ENCODE results near the gene CLPSL2. TPM values are rescaled to one million over a fixed set of nuclear protein-coding genes. Genes with fewer than 3 reads are reported as not detected.

Gene CLPSL2
- polyA plus RNA-seq, 1 donor = not detected

DNA sequence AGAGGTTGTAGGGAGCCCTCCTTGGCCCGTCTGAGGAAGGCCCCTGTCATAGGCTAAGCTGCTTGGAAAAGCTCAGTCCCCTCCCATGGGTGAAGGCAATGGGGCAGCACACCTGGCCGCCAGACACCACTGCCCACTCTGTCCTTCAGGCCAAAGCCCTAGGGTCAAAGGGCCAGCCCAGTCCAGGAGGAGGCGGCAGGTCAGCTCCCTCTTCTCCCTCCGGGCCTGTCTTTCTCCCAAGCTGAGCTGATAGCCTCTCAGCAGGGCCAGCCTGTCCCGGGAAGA lies 5.1 kb upstream of the CLPSL2 start:
- Histone ChIP-seq H3K27me3 (ENCODE audit: control insufficient read depth, insufficient read depth, low read length) (peaks cover 8% of the 10 kb centered on the region), H3K4me1 (ENCODE audit: control insufficient read depth, insufficient read depth, low read length) (no peaks in the 10 kb centered on the region), H3K27ac (ENCODE audit: low read length) (no peak overlapping the region), H3K4me3 (ENCODE audit: low read length) (no peak overlapping the region), H3K9me3 (ENCODE audit: control insufficient read depth, low read depth, low read length) (no peaks in the 10 kb centered on the region), H3K36me3 (ENCODE audit: control insufficient read depth, insufficient read depth, low read length) (no peaks in the 10 kb centered on the region)
- WGBS (ENCODE audit: insufficient coverage, low lambda C conversion rate) = no CpG with 5 or more reads among the region's 5 CpGs
- DNase-seq = no peak

DNA sequence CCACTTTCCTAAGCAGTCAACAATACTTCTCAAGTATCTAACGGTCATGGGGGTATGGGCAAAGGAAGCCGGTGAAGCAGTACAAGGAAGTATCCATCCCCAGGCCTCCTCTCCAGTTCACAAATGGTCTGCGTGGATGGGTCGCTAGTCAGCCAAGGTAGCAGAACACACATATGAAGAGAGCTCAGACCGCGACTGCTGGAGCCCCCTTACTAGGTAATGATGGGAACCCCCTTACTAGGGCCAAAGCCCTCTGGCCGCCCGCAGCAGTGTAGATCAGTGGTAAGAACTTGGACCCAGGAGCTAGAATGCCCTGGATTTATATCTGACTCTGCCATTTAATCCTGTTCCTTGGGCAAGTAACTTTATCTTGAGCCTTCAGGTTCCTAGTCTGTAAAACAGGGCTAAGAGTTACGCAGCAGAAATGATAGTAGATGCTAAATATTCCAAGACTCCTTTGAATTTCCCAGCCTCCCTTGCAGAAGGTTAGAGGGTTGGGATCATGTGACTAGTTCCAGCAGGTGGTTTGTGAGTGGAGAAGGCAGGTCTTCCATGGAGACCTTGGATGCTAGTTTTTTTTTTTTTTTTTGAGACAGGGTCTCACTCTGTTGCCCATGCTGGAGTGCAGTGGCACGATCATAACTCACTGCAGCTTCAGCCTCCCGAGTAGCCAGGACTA lies 2.1 kb upstream of the CLPSL2 start:
- Histone ChIP-seq H3K27me3 (ENCODE audit: control insufficient read depth, insufficient read depth, low read length) (peaks cover 14% of the 10 kb centered on the region), H3K27ac (ENCODE audit: low read length) (no peak overlapping the region), H3K36me3 (ENCODE audit: control insufficient read depth, insufficient read depth, low read length) (no peaks in the 10 kb centered on the region), H3K4me3 (ENCODE audit: low read length) (no peak overlapping the region), H3K4me1 (ENCODE audit: control insufficient read depth, insufficient read depth, low read length) (peaks cover 3% of the 10 kb centered on the region), H3K9me3 (ENCODE audit: control insufficient read depth, low read depth, low read length) (no peaks in the 10 kb centered on the region)
- WGBS (ENCODE audit: insufficient coverage, low lambda C conversion rate) = no CpG with 5 or more reads among the region's 11 CpGs
- DNase-seq = no peak

DNA sequence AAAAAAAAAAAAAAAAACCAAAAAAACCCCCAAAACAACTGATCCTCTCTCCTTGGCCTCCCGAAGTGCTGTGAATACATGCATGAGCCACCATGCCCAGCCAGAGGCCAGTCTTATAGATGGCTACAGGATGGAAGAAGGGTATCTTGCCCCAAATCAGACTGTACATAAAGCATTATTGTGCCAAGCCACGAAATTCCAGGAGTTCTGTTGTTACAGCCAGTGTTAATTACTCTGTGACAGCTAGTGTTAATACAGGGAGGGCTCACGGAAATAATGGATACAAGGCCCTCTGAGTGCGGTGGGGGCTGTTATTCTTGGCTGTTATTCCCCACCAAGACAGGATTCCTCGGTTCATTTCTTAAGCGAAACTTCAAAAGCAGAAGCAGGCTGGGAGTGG lies 1.4 kb upstream of the CLPSL2 start:
- Histone ChIP-seq H3K9me3 (ENCODE audit: control insufficient read depth, low read depth, low read length) (no peaks in the 10 kb centered on the region), H3K4me3 (ENCODE audit: low read length) (no peak overlapping the region), H3K27me3 (ENCODE audit: control insufficient read depth, insufficient read depth, low read length) (peaks cover 14% of the 10 kb centered on the region), H3K36me3 (ENCODE audit: control insufficient read depth, insufficient read depth, low read length) (no peaks in the 10 kb centered on the region), H3K27ac (ENCODE audit: low read length) (no peak overlapping the region), H3K4me1 (ENCODE audit: control insufficient read depth, insufficient read depth, low read length) (peaks cover 3% of the 10 kb centered on the region)
- no CpG with 5 or more reads among the region's 6 CpGs for WGBS (ENCODE audit: insufficient coverage, low lambda C conversion rate)
- no peak for DNase-seq

DNA sequence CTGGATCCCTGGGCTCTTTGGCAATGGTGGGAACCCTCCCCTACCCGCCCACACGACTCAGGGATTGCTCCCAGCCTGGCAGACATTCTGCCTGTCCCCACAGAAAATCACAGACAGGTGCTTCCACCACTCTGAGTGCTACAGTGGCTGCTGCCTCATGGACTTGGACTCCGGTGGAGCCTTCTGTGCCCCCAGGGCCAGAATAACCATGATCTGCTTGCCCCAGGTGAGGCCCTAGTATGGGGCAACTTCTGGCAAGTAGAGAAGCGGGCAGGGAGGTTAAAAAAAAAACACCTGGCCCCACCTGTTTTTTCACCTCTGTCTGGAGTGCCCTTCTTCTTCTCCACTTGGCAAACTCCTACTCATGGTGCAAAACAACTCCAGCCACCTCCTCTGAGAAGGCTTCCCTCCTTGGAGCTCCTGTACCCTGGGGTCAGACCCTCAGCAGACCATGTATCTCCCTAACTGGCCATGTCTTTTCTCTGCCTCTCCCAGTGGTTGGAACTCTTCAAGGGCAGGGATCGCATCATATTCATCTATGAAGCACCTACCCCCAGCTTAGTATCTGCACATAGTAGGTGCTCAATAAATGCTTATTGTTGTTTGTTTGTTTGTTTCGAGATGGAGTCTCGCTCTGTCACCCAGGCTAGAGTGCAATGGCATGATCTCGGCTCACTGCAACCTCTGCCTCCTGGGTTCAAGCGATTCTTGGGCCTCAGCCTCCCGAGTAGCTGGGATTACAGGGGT lies 1.1 kb downstream of the CLPSL2 start:
- Histone ChIP-seq H3K36me3 (ENCODE audit: control insufficient read depth, insufficient read depth, low read length) (no peaks in the 10 kb centered on the region), H3K9me3 (ENCODE audit: control insufficient read depth, low read depth, low read length) (no peaks in the 10 kb centered on the region), H3K27me3 (ENCODE audit: control insufficient read depth, insufficient read depth, low read length) (peaks cover 14% of the 10 kb centered on the region), H3K4me3 (ENCODE audit: low read length) (no peak overlapping the region), H3K27ac (ENCODE audit: low read length) (no peak overlapping the region), H3K4me1 (ENCODE audit: control insufficient read depth, insufficient read depth, low read length) (peaks cover 3% of the 10 kb centered on the region)
- no peak for DNase-seq
- no CpG with 5 or more reads among the region's 10 CpGs for WGBS (ENCODE audit: insufficient coverage, low lambda C conversion rate)

DNA sequence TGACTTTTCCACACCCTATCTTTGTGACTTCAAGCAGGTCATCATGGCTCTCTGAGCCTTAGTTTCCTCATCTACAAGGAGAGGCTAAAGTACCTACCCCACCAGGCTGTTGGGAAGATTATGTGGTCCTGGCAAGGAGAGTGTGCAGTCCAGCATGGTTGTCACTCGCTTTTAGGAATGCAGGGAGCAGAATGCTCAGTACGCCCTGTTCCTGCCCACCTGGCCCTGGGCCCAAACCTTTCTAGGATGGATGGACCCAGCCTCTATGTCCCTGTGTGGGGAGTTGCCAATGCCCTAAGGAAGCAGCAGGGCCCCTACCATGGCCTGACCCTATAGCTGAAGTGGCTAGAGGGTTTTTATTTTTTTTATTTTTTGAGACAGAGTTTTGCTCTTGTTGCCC lies 2.0 kb downstream of the CLPSL2 start:
- no peak overlapping the region for H3K4me3 ChIP-seq (ENCODE audit: low read length)
- H3K4me1 ChIP-seq (ENCODE audit: control insufficient read depth, insufficient read depth, low read length) = peaks cover 3% of the 10 kb centered on the region
- WGBS (ENCODE audit: insufficient coverage, low lambda C conversion rate) = no CpG with 5 or more reads among the region's 2 CpGs
- no peak for DNase-seq
- no peak overlapping the region for H3K27ac ChIP-seq (ENCODE audit: low read length)
- H3K9me3 ChIP-seq (ENCODE audit: control insufficient read depth, low read depth, low read length) = no peaks in the 10 kb centered on the region
- H3K27me3 ChIP-seq (ENCODE audit: control insufficient read depth, insufficient read depth, low read length) = peaks cover 14% of the 10 kb centered on the region
- H3K36me3 ChIP-seq (ENCODE audit: control insufficient read depth, insufficient read depth, low read length) = no peaks in the 10 kb centered on the region

DNA sequence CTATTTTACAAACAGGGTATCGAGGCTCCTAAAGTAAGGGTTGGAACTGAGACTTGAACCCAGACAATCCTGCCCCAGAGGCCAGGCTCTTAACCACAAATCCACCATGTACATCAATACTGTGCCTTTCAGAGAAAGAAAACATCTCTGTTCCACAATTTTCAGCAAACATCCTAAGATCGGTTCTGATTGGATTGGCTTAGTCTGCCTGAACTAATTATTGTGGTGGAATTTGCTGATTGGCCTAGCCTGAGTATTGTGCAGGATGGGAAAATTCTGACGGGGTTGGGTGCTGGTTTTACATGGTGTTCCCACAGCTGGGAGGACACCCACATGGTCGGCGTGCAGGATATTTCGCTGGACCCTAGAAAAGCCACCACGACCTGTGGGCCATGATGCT lies 4.3 kb downstream of the CLPSL2 start, which contains the start of gene CLPSL1:
Gene CLPSL1, plus strand, starts transcription at position 301 of the 400 bp plus-strand sequence. Its CDS starts 92 bp downstream, at position 393.
- H3K27ac ChIP-seq (ENCODE audit: low read length) = no peak within 1 kb of the TSS
- DNase-seq = no peak
- peaks cover 3% of the 10 kb centered on the region for H3K4me1 ChIP-seq (ENCODE audit: control insufficient read depth, insufficient read depth, low read length)
- H3K9me3 ChIP-seq (ENCODE audit: control insufficient read depth, low read depth, low read length) = no peaks in the 10 kb centered on the region
- no peaks in the 10 kb centered on the region for H3K36me3 ChIP-seq (ENCODE audit: control insufficient read depth, insufficient read depth, low read length)
- WGBS (ENCODE audit: insufficient coverage, low lambda C conversion rate) = no CpG with 5 or more reads among the region's 7 CpGs
- no peak within 1 kb of the TSS for H3K4me3 ChIP-seq (ENCODE audit: low read length)
- H3K27me3 ChIP-seq (ENCODE audit: control insufficient read depth, insufficient read depth, low read length) = peaks cover 15% of the 10 kb centered on the region

DNA sequence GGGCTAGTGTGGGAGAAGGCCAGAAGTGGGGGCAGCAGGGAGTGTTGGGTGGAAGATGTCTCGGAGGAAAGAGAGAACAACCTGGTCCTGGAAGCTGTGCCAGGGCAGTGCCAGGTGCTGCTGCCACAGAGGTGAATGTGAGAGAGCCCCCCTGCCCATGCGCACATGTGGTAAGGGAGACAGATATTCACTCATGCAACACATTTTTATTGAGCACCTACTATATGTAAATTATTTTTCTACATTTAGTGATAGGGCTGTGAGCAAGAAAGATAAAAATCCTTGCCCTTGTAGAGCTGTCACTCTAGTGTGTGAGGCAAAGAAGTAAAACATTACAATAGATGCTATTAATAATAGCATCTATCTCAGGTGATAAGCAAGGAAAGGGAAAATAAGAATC lies 4.9 kb downstream of the CLPSL2 start:
- Histone ChIP-seq H3K27ac (ENCODE audit: low read length) (no peak overlapping the region), H3K9me3 (ENCODE audit: control insufficient read depth, low read depth, low read length) (no peaks in the 10 kb centered on the region), H3K4me1 (ENCODE audit: control insufficient read depth, insufficient read depth, low read length) (peaks cover 3% of the 10 kb centered on the region), H3K36me3 (ENCODE audit: control insufficient read depth, insufficient read depth, low read length) (no peaks in the 10 kb centered on the region), H3K27me3 (ENCODE audit: control insufficient read depth, insufficient read depth, low read length) (peaks cover 14% of the 10 kb centered on the region), H3K4me3 (ENCODE audit: low read length) (no peak overlapping the region)
- no CpG with 5 or more reads among the region's 2 CpGs for WGBS (ENCODE audit: insufficient coverage, low lambda C conversion rate)
- no peak for DNase-seq

DNA sequence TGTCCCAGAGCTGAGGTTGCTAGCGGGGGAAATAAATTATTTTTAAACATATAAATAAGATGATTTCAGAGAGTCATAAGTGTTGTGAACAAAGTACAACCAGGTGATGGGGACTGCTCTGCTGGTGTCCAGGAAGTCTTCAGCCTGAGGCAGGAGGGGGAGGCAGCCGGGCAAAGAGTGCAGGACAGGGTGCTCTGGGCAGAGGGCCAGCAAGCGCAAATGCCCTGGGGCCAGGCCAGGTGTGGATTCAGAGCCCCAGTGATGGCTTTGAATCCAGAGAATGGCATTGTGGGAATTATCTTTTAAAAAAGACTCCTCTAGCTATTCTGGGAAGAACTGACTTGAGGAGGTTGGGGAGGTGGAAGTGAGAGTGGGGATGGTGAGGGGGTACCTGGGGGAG lies 6.0 kb downstream of the CLPSL2 start:
- Histone ChIP-seq H3K27ac (ENCODE audit: low read length) (no peak overlapping the region), H3K4me1 (ENCODE audit: control insufficient read depth, insufficient read depth, low read length) (no peaks in the 10 kb centered on the region), H3K36me3 (ENCODE audit: control insufficient read depth, insufficient read depth, low read length) (no peaks in the 10 kb centered on the region), H3K4me3 (ENCODE audit: low read length) (no peak overlapping the region), H3K9me3 (ENCODE audit: control insufficient read depth, low read depth, low read length) (no peaks in the 10 kb centered on the region), H3K27me3 (ENCODE audit: control insufficient read depth, insufficient read depth, low read length) (peaks cover 19% of the 10 kb centered on the region)
- WGBS (ENCODE audit: insufficient coverage, low lambda C conversion rate) = 86% methylated on average over 1 of the region's 3 CpGs
- DNase-seq = no peak

DNA sequence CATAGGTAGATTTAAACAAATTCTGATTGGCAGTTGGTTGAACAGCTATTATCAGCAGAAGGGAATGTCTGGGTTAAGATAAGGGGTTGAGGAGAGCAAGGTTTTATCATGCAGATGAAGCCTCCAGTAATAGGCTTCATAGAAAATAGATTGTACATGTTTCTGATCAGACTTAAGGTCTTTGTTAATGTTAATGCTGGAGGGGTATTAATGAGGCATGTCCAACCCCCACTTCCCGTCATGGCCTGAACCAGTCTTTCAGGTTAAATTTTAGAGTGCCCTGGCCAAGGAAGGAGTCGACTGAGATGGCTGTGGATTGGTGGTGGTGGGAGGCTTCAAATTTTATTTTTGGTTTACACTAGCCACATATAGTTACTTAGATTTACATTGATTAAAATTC lies 7.8 kb downstream of the CLPSL2 start:
- Histone ChIP-seq H3K27ac (ENCODE audit: low read length) (no peak overlapping the region), H3K36me3 (ENCODE audit: control insufficient read depth, insufficient read depth, low read length) (no peaks in the 10 kb centered on the region), H3K4me1 (ENCODE audit: control insufficient read depth, insufficient read depth, low read length) (no peaks in the 10 kb centered on the region), H3K9me3 (ENCODE audit: control insufficient read depth, low read depth, low read length) (no peaks in the 10 kb centered on the region), H3K4me3 (ENCODE audit: low read length) (no peak overlapping the region), H3K27me3 (ENCODE audit: control insufficient read depth, insufficient read depth, low read length) (peaks cover 35% of the 10 kb centered on the region)
- WGBS (ENCODE audit: insufficient coverage, low lambda C conversion rate) = no CpG with 5 or more reads among the region's 2 CpGs
- DNase-seq = no peak

DNA sequence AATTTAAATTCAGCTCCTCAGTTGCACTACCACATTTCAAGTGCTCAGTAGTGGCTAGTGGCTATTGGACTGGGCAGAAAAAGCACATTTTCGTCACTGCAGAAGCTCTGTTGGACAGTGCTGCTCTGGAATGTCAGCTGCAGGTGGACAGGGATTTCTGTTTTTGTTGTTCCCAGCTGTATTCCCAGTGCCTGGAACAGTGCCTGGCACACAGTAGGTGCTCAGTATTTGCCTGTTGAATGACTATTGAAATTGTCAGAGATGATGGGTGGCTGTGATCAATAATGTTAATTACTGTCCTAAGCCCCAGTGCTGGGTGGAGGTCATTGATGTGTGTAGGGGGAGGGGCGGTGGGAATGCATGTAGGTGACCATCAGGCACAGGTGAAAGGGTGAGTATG lies 9.9 kb downstream of the CLPSL2 start:
- no peaks in the 10 kb centered on the region for H3K9me3 ChIP-seq (ENCODE audit: control insufficient read depth, low read depth, low read length)
- no peaks in the 10 kb centered on the region for H3K36me3 ChIP-seq (ENCODE audit: control insufficient read depth, insufficient read depth, low read length)
- no peak overlapping the region for H3K4me3 ChIP-seq (ENCODE audit: low read length)
- DNase-seq = no peak
- no CpG with 5 or more reads among the region's 2 CpGs for WGBS (ENCODE audit: insufficient coverage, low lambda C conversion rate)
- H3K27ac ChIP-seq (ENCODE audit: low read length) = no peak overlapping the region
- H3K27me3 ChIP-seq (ENCODE audit: control insufficient read depth, insufficient read depth, low read length) = peaks cover 36% of the 10 kb centered on the region
- no peaks in the 10 kb centered on the region for H3K4me1 ChIP-seq (ENCODE audit: control insufficient read depth, insufficient read depth, low read length)

DNA sequence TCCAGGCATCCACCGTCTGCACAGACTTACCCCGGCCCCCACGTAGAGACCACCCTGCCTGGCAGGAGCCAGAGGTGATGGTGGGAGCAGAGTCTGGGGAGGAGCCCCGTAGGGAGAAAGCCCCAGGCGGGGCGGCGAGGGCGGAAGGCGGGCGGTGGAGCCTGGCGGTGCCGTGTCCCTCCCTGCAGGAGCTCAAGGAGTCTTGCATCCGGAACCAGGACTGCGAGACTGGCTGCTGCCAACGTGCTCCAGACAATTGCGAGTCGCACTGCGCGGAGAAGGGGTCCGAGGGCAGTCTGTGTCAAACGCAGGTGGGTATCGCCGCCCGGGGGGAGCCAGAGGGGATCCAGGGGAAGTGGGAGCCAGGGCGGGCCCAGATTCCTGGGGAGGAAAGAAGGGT lies 10.4 kb downstream of the CLPSL2 start:
- no peak overlapping the region for H3K27ac ChIP-seq (ENCODE audit: low read length)
- no peaks in the 10 kb centered on the region for H3K4me1 ChIP-seq (ENCODE audit: control insufficient read depth, insufficient read depth, low read length)
- no peaks in the 10 kb centered on the region for H3K9me3 ChIP-seq (ENCODE audit: control insufficient read depth, low read depth, low read length)
- no peak overlapping the region for H3K4me3 ChIP-seq (ENCODE audit: low read length)
- no peak for DNase-seq
- no CpG with 5 or more reads among the region's 25 CpGs for WGBS (ENCODE audit: insufficient coverage, low lambda C conversion rate)
- no peaks in the 10 kb centered on the region for H3K36me3 ChIP-seq (ENCODE audit: control insufficient read depth, insufficient read depth, low read length)
- H3K27me3 ChIP-seq (ENCODE audit: control insufficient read depth, insufficient read depth, low read length) = peaks cover 36% of the 10 kb centered on the region
